H1 (cell line): ENCODE measurements around the gene YAP1. TPM values are rescaled to one million over a fixed set of nuclear protein-coding genes. Genes with fewer than 3 reads are reported as not detected.

Experiments
- CTCF ChIA-PET: fragments of 300-600 bp; sonication (Branson Sonifier 250); formaldehyde crosslinking; loops from one replicate; lab custom pipeline; 2021; ENCODE audit not compliant: partially characterized antibody; lab: Charles Lee
- POLR2A ChIA-PET: fragments of 300-600 bp; sonication (Branson Sonifier 250); formaldehyde crosslinking; loops from one replicate; lab custom pipeline; 2021; ENCODE audit warnings: inconsistent platforms; ENCODE audit not compliant: partially characterized antibody; lab: Charles Lee
- DNase-seq, 2 experiments: peaks; one replicate each; pipeline versions ENCODE4 v3.0.0 to v3.0.0-alpha.2; 2010 to 2022; ENCODE audit warnings: low spot score in 2 of 2, low read depth in 1 of 2, mixed read lengths in 1 of 2
- FAIRE-seq: peaks from 2 replicates; lab custom pipeline; 2011; peaks lifted over from hg19 to GRCh38; lab: Jason Lieb, UNC
- H2AFZ ChIP-seq: 2 replicates; pipeline ENCODE4 v1.8.1; 2012; ENCODE audit warnings: low read length, inconsistent platforms
- H2AK5ac ChIP-seq: 2 replicates; pipeline ENCODE4 v1.6.1; 2013; ENCODE audit warnings: low read depth, low read length
- H2BK120ac ChIP-seq: replicated peaks from 2 replicates; pipeline ENCODE3; 2013; ENCODE audit warnings: low read depth, low read length, inconsistent platforms
- H2BK12ac ChIP-seq: 2 replicates; pipeline ENCODE4 v1.6.1; 2013; ENCODE audit warnings: low read depth, low read length
- H2BK15ac ChIP-seq: 2 replicates; pipeline ENCODE4 v1.6.1; 2013; ENCODE audit warnings: low read length
- H2BK20ac ChIP-seq: 2 replicates; pipeline ENCODE4 v1.6.1; 2013; ENCODE audit warnings: low read length
- H2BK5ac ChIP-seq: 2 replicates; pipeline ENCODE4 v1.6.1; 2013; ENCODE audit warnings: low read depth, low read length
- H3K14ac ChIP-seq: 2 replicates; pipeline ENCODE4 v1.6.1; 2013; ENCODE audit warnings: inconsistent platforms; ENCODE audit not compliant: insufficient read length
- H3K18ac ChIP-seq: 2 replicates; pipeline ENCODE4 v1.6.1; 2013; ENCODE audit warnings: low read length; ENCODE audit errors: extremely low read depth
- H3K23ac ChIP-seq: 2 replicates; pipeline ENCODE4 v1.6.1; 2013; ENCODE audit warnings: inconsistent platforms; ENCODE audit not compliant: insufficient read length
- H3K23me2 ChIP-seq: 2 replicates; pipeline ENCODE4 v1.6.1; 2013; ENCODE audit warnings: low read depth, low read length
- H3K27ac ChIP-seq: 2 replicates; pipeline ENCODE4 v1.6.1; 2011; ENCODE audit warnings: low read depth, low read length, inconsistent platforms
- H3K27me3 ChIP-seq, 4 experiments: replicated peaks in 1 of 4; 1 replicate in 1 of 4; 2 replicates in 3 of 4; pipeline versions ENCODE4 v1.6.1 to v1.8.1; 2011 to 2013; ENCODE audit warnings: low read length in 3 of 4, mild to moderate bottlenecking in 3 of 4, inconsistent platforms in 2 of 4, mixed read lengths in 2 of 4, moderate library complexity in 1 of 4; ENCODE audit not compliant: control insufficient read depth in 3 of 4, insufficient read depth in 3 of 4; ENCODE audit errors: extremely low read depth in 1 of 4
- H3K36me3 ChIP-seq, 4 experiments: 2 replicates each; pipeline versions ENCODE4 v1.6.1 to v1.8.1; 2011 to 2013; ENCODE audit warnings: mild to moderate bottlenecking in 4 of 4, low read length in 3 of 4, moderate library complexity in 2 of 4, control low read depth in 1 of 4, inconsistent platforms in 1 of 4; ENCODE audit not compliant: insufficient read depth in 4 of 4, control insufficient read depth in 2 of 4
- H3K4ac ChIP-seq: replicated peaks from 2 replicates; pipeline ENCODE3; 2013; ENCODE audit warnings: low read length, low read depth, mixed read lengths, inconsistent platforms; ENCODE audit not compliant: insufficient read length
- H3K4me1 ChIP-seq, 4 experiments: replicated peaks in 1 of 4; 1 replicate in 1 of 4; 2 replicates in 3 of 4; pipeline versions ENCODE4 v1.6.1 to v1.8.1; 2011 to 2013; ENCODE audit warnings: low read length in 3 of 4, inconsistent platforms in 2 of 4, mixed read lengths in 1 of 4; ENCODE audit not compliant: insufficient read depth in 4 of 4, control insufficient read depth in 3 of 4
- H3K4me2 ChIP-seq, 2 experiments: 2 replicates each; pipeline versions ENCODE4 v1.6.1 to v1.8.1; 2011 to 2013; ENCODE audit warnings: low read depth in 2 of 2, low read length in 2 of 2, control low read depth in 1 of 2, inconsistent platforms in 1 of 2, mild to moderate bottlenecking in 1 of 2; ENCODE audit not compliant: insufficient read depth in 1 of 2
- H3K4me3 ChIP-seq, 4 experiments: fragments of 200-600, 300-600 bp in 1 of 4; sonication (generic), shearing (Covaris generic), sonication (Bioruptor Twin) in 1 of 4; 2 replicates each; pipeline versions ENCODE4 v1.5.1 to v1.8.1; 2011 to 2016; ENCODE audit warnings: low read length in 4 of 4, low read depth in 3 of 4, control low read depth in 2 of 4, inconsistent platforms in 2 of 4, mild to moderate bottlenecking in 2 of 4, mixed read lengths in 1 of 4, moderate library complexity in 1 of 4; ENCODE audit not compliant: insufficient read depth in 2 of 4; ENCODE audit errors: extremely low read depth in 1 of 4
- H3K56ac ChIP-seq: replicated peaks from 2 replicates; pipeline ENCODE3; 2013; ENCODE audit warnings: low read depth, mild to moderate bottlenecking, mixed read lengths, low read length, inconsistent platforms; ENCODE audit not compliant: insufficient read length
- H3K79me1 ChIP-seq: 2 replicates; pipeline ENCODE4 v1.6.1; 2013; ENCODE audit warnings: low read depth, low read length, control low read depth
- H3K79me2 ChIP-seq, 2 experiments: 2 replicates each; pipeline versions ENCODE4 v1.6.1 to v1.8.1; 2012 to 2013; ENCODE audit warnings: low read length in 2 of 2, mild to moderate bottlenecking in 2 of 2, inconsistent platforms in 1 of 2; ENCODE audit not compliant: insufficient read depth in 2 of 2, control insufficient read depth in 1 of 2
- H3K9ac ChIP-seq, 4 experiments: replicated peaks in 1 of 4; 1 replicate in 1 of 4; 2 replicates in 3 of 4; pipeline versions ENCODE4 v1.6.1 to v1.8.1; 2011 to 2013; ENCODE audit warnings: low read depth in 3 of 4, low read length in 3 of 4, control low read depth in 2 of 4, mild to moderate bottlenecking in 2 of 4, moderate library complexity in 2 of 4, inconsistent platforms in 1 of 4; ENCODE audit errors: extremely low read depth in 1 of 4
- H3K9me3 ChIP-seq, 2 experiments: 2 replicates each; pipeline versions ENCODE4 v1.6.1 to v1.8.1; 2012 to 2013; ENCODE audit warnings: mild to moderate bottlenecking in 2 of 2, moderate library complexity in 2 of 2, control low read depth in 1 of 2, inconsistent platforms in 1 of 2, low read depth in 1 of 2, low read length in 1 of 2, mixed read lengths in 1 of 2; ENCODE audit not compliant: insufficient read depth in 2 of 2
- H4K20me1 ChIP-seq, 2 experiments: replicated peaks in 1 of 2; 2 replicates each; pipeline versions ENCODE3 to v1.8.1; 2011 to 2013; ENCODE audit warnings: inconsistent platforms in 2 of 2, low read length in 2 of 2, mild to moderate bottlenecking in 1 of 2; ENCODE audit not compliant: insufficient read depth in 2 of 2, control insufficient read depth in 1 of 2
- H4K5ac ChIP-seq: 2 replicates; pipeline ENCODE4 v1.6.1; 2013; ENCODE audit warnings: low read length, low read depth, mixed read lengths, inconsistent platforms; ENCODE audit not compliant: insufficient read length
- H4K8ac ChIP-seq: 2 replicates; pipeline ENCODE4 v1.8.0; 2013; ENCODE audit warnings: mild to moderate bottlenecking, moderate library complexity, low read length, inconsistent platforms; ENCODE audit not compliant: insufficient read depth; ENCODE audit errors: extremely low read depth
- H4K91ac ChIP-seq: replicated peaks from 2 replicates; pipeline ENCODE3; 2013; ENCODE audit warnings: low read length, mixed read lengths, inconsistent platforms; ENCODE audit not compliant: insufficient read length
- CHD1 ChIP-seq: IDR thresholded peaks from 2 replicates; pipeline ENCODE4 v1.6.1; 2012; ENCODE audit warnings: low read depth, low read length, improper control_type of control experiment
- EGR1 ChIP-seq: IDR thresholded peaks from 2 replicates; pipeline ENCODE4 v1.6.1; 2011; ENCODE audit warnings: low read depth, low read length, borderline replicate concordance
- HDAC2 ChIP-seq, 2 experiments: fragments of 300-600 bp in 1 of 2; sonication (generic) in 1 of 2; IDR thresholded peaks; 2 replicates each; pipeline ENCODE4 v1.6.1; 2011 to 2012; ENCODE audit warnings: low read depth in 2 of 2, low read length in 2 of 2, mild to moderate bottlenecking in 2 of 2, moderate library complexity in 2 of 2, borderline replicate concordance in 1 of 2, inconsistent platforms in 1 of 2
- JUND ChIP-seq: IDR thresholded peaks from 2 replicates; pipeline ENCODE4 v1.6.1; 2011; ENCODE audit warnings: mild to moderate bottlenecking, improper control_type of control experiment, low read length
- NANOG ChIP-seq: IDR thresholded peaks from 2 replicates; pipeline ENCODE4 v1.6.1; 2011; ENCODE audit warnings: low read length, low read depth, mild to moderate bottlenecking, inconsistent platforms; ENCODE audit not compliant: insufficient read depth, poor library complexity, severe bottlenecking
- POLR2AphosphoS5 ChIP-seq: IDR thresholded peaks from 2 replicates; pipeline ENCODE4 v1.6.1; 2011; ENCODE audit warnings: low read depth, low read length
- RAD21 ChIP-seq, 2 experiments: IDR thresholded peaks in 1 of 2; conservative IDR thresholded peaks in 1 of 2; 2 replicates each; pipeline ENCODE4 v1.6.1; 2011; ENCODE audit warnings: low read depth in 2 of 2, low read length in 2 of 2, improper control_type of control experiment in 1 of 2, inconsistent platforms in 1 of 2, mild to moderate bottlenecking in 1 of 2, moderate library complexity in 1 of 2
- RBBP5 ChIP-seq: IDR thresholded peaks from 2 replicates; pipeline ENCODE4 v1.7.1; 2012; ENCODE audit warnings: low read depth, mild to moderate bottlenecking, inconsistent platforms, low read length, moderate library complexity, borderline replicate concordance
- RNF2 ChIP-seq: fragments of 200-900, 300-1000 bp; sonication (generic); IDR thresholded peaks from 2 replicates; pipeline ENCODE4 v1.7.1; 2016; ENCODE audit warnings: borderline replicate concordance, low read depth, mild to moderate bottlenecking, antibody characterized with exemption, low read length; ENCODE audit not compliant: poor library complexity, severe bottlenecking; ENCODE audit errors: missing control alignments
- TBP ChIP-seq: IDR thresholded peaks from 2 replicates; pipeline ENCODE4 v1.6.1; 2011; ENCODE audit warnings: low read depth, low read length, improper control_type of control experiment
- USF2 ChIP-seq: IDR thresholded peaks from 2 replicates; pipeline ENCODE4 v1.6.1; 2011; ENCODE audit warnings: low read length, improper control_type of control experiment
- YY1 ChIP-seq: IDR thresholded peaks from 2 replicates; pipeline ENCODE4 v1.6.1; 2011; ENCODE audit warnings: low read depth, mild to moderate bottlenecking, low read length
- WGBS, 2 experiments: shearing (Covaris generic) in 1 of 2; methylation state at CpG; one replicate each; pipeline versions ENCODE4 v1.1.6 to v1.1.7; 2013 to 2015; ENCODE audit warnings: low lambda C conversion rate in 2 of 2, mixed read lengths in 2 of 2, inconsistent platforms in 1 of 2, low coverage in 1 of 2, missing lambda C conversion rate in 1 of 2; ENCODE audit not compliant: insufficient replicate concordance in 2 of 2, insufficient coverage in 1 of 2, insufficient read length in 1 of 2; ENCODE audit errors: extremely low coverage in 1 of 2, missing lambda C conversion rate in 1 of 2; 5-methylcytosine and 5-hydroxymethylcytosine counted together
- polyA plus RNA-seq, 7 experiments: library from polyadenylated mRNA; depleted of rRNA in 3 of 7; stranded (reverse) in 5 of 7; unstranded in 2 of 7; fragments of >200 nt in 5 of 7; fragments of 200-250 nt in 2 of 7; gene quantifications; 1 replicate in 5 of 7; 2 replicates in 1 of 7; 4 replicates in 1 of 7; pipeline versions ENCODE4 v1.2.1 to v1.2.3, GENCODE V29; 2011 to 2013; ENCODE audit warnings: missing spikeins in 2 of 7, mixed read lengths in 2 of 7
- total RNA-seq: library from RNA; stranded (reverse); fragmentation: NEBNext Ultra II Directional; extraction: Animal tissue kit (Norgen Biotek cat#: 25700); gene quantifications from 2 replicates; pipeline ENCODE4 v1.2.1, GENCODE V29; 2021

The YAP1 gene
- total and polyA plus RNA-seq, 2 of the 8 experiments (the other 6 are each of a cell fraction or from before 2014, with no cell fraction given), result 62.0 to 108 TPM

GRCh38 chr11:102081313-102081712 is 28.9 kb upstream of the YAP1 start:
- Histone ChIP-seq H3K9me3 (no peaks in the 10 kb centered on the region), H3K4me2 (no peak overlapping the region), H3K23ac (no peak overlapping the region), H4K20me1 (no peaks in the 10 kb centered on the region), H2AFZ (no peak overlapping the region), H3K36me3 (no peaks in the 10 kb centered on the region), H2BK120ac (no peak overlapping the region), H3K27me3 (no peaks in the 10 kb centered on the region), H3K4me1 (no peaks in the 10 kb centered on the region; a peak in 1 of 7 replicates), H4K8ac (no peak overlapping the region), H3K79me1 (no peaks in the 10 kb centered on the region), H4K91ac (no peak overlapping the region), H2BK5ac (no peak overlapping the region), H3K18ac (no peak overlapping the region), H2BK12ac (no peak overlapping the region), H3K27ac (no peak overlapping the region), H3K23me2 (no peaks in the 10 kb centered on the region), H3K4me3 (no peak overlapping the region), H3K9ac (no peak overlapping the region), H4K5ac (no peak overlapping the region), H3K14ac (no peak overlapping the region), H3K79me2 (no peaks in the 10 kb centered on the region), H3K56ac (no peak overlapping the region), H2BK15ac (no peak overlapping the region), H2BK20ac (no peak overlapping the region), H2AK5ac (no peak overlapping the region), H3K4ac (no peak overlapping the region)
- ChIA-PET POLR2A (interaction anchor here (0.7 kb wide), 1 partner anchor 28 kb away, joined by 3 read pairs; no protein-coding TSS in a partner anchor), CTCF (no interaction called here)
- DNase-seq, result no peak
- 98% methylated on average over 7 of the region's 7 CpGs; no CpG with 5 or more reads in 1 of the 2 experiments for WGBS, 2 experiments
- no peak for FAIRE-seq
- TF ChIP-seq USF2 (no peak), EGR1 (no peak), RAD21 (IDR thresholded peaks at IDR 0.05 in 1 of 2, conservative IDR thresholded peaks at IDR 0.05 in 1 of 2; ENCODE audit: low read depth in 2 of 2, low read length in 2 of 2) (no peak), CHD1 (no peak), YY1 (no peak), RBBP5 (no peak), RNF2 (no peak), NANOG (no peak), JUND (no peak), POLR2AphosphoS5 (no peak), TBP (no peak), HDAC2 (IDR thresholded peaks at IDR 0.05; ENCODE audit: borderline replicate concordance in 1 of 2, low read depth in 2 of 2, low read length in 2 of 2) (no peak)
